GM13977 (cell line): ENCODE measurements around the gene TPPP2.

Experiments
- DNase-seq: peaks from one replicate; pipeline ENCODE4 v3.0.0; 2012; ENCODE audit warnings: low spot score
- in situ Hi-C: fragments of 300-500 bp; cut with MboI; formaldehyde crosslinking; loops from one replicate; pipeline ENCODE4 v1.12.0; 2022; ENCODE audit warnings: low sequenced_read_pairs, low pct_unique_long_range_greater_than_20kb, mixed read lengths, inconsistent platforms; ENCODE audit not compliant: unreplicated experiment
- TF ChIP-seq, protein P1 (sequence below): IDR thresholded peaks from 2 replicates; pipeline ENCODE4 v1.5.1; 2012; ENCODE audit warnings: mild to moderate bottlenecking, control low read depth; ENCODE audit not compliant: insufficient read depth; ENCODE audit errors: extremely low read depth, missing control alignments

TPPP2 gene

DNA sequence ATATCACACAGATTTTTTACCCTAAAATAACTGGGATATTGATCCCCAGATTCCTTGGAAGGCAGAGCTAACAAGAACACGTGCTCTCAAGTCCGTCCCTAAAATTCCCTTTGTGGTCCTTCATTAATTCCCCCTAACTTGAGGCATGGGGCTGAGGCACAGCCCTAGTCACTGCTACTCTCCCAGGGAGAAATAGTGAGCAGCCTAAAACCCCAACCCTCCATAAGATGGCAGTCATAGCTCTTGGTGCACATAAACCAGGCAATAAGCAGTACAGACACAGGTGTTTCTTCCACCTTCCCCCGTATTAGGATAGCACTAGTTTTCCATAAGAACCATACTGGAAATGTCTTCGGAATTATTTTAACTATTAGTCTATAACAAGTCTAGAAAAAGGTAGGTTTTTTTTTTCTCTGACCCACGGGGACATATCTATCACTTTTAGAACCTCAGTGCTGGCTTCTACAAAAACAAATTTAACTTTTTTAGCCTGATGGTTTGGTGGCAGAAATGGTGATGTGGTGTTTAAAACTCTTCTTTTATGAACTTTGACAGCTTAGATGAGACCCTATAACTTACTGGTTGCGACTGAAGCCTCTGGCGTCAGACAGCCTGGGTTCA is 37.0 kb downstream of the TPPP2 start:
- TF ChIP-seq, protein P1, sequence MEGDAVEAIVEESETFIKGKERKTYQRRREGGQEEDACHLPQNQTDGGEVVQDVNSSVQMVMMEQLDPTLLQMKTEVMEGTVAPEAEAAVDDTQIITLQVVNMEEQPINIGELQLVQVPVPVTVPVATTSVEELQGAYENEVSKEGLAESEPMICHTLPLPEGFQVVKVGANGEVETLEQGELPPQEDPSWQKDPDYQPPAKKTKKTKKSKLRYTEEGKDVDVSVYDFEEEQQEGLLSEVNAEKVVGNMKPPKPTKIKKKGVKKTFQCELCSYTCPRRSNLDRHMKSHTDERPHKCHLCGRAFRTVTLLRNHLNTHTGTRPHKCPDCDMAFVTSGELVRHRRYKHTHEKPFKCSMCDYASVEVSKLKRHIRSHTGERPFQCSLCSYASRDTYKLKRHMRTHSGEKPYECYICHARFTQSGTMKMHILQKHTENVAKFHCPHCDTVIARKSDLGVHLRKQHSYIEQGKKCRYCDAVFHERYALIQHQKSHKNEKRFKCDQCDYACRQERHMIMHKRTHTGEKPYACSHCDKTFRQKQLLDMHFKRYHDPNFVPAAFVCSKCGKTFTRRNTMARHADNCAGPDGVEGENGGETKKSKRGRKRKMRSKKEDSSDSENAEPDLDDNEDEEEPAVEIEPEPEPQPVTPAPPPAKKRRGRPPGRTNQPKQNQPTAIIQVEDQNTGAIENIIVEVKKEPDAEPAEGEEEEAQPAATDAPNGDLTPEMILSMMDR = peak; percentile 42
- in situ Hi-C loops = no loop called here
- peak; percentile 50 for DNase-seq

DNA sequence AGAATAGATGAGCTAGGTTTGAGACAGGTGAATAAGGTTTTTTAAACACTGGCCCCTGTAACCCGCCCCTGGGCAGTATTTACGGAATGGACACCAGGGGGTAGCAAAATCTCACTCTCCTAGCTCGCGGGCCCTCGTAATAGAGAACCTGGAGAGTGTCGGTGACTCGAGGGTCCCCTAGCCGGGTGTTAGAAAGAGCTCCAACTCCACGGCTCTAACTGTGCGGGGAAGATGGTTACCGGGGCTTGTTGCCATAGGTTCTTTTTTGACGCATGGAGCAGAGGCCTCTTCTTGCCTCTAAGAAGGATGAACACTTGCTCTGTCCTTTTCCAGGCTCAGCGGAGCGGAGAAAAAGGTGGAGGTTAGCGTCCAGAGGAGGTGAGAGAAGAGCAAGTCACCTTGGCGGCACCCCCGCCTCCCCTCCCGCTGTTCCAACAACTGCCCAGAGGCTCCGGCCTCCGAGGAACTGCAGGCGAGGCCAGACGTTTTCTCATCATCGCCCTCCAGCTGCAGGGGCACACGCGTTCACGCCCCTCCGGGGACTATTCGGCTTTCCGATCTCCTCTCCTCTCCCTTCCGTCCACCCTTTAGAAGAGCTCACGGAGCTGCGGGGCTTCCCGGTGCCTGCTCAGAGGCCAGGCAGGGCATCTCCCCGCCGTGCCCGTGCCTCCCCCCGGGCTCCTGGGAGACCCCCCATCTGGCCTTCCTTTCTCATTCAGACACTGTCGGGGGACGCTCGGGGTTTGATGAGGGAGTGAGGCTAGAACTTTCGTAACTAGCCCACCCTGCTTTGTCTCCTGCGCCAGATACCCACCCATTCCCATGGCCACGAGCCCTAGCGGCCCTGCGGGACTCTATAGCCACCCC is 38.7 kb downstream of the TPPP2 start:
- in situ Hi-C loops = no loop called here
- TF ChIP-seq, protein P1 = peak; percentile 47
- peak; percentile 76 for DNase-seq

DNA sequence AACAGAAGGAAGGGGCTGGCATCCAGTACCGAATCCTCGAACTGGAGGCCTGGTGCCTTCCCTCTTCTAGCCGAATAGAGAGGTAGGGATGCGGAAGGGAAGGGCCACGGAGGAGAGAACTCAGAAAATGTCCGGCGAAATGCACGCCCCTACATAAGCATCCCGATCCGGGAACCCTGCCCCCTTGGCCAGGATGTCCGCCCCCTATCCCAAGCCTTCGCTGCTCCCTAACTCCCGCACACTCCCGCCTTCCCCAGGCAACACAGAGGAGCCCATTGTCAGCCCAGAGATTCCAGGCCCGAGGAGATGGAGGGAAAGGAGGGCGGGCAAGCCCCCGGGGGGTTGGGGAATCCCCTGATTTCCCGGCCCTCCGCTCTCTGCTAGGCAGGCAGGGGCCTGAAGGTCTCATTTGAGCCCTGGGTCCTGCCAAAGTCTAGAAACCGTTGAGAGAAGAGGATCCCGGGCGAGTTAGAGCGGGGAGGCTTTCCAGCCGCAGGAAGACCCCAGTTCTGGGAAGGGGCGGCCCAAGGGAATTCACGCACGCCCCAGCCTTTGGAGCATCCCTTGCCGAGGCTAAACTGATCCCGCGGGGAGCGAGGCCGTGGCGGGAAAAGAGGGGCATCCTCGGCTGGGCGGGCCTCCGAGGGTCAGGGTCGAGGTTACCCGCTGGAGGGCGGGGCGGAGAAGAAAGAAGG is 39.5 kb downstream of the TPPP2 start:
- in situ Hi-C loops = no loop called here
- TF ChIP-seq, protein P1 = no peak
- peak; percentile 38 for DNase-seq

DNA sequence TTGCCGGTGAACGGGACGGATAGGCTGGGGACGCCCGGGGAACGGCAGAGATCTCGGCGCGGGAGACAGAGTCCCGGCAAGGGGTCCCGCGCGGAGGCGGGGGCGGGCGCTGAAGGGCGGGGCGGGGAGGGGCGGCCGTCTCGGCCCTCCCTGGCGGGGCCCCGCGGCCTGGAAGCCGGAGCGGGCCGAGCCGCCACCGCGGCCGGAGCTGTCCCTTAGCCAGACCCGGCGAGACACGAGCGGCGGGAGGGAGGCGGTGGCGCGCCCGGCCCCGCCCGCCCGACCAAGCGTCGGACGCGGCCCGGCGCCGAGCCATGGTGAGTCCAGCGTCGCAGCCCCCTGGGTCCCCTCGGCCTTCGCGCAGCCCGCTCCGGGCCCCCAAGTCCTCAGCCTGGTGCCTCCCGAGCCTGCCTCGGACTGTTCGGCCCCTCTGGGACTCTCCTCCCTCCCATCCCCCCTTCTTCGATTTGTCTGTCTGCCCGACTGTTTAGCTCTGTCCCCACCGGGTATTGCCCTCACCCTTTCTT is 40.1 kb downstream of the TPPP2 start, which contains the start of gene ARHGEF40:
Gene ARHGEF40 (plus strand): TSS at position 222 of the 527 bp plus-strand sequence. CDS start 93 bp downstream, at position 315.
- TF ChIP-seq, protein P1 = no peak
- DNase-seq = peak; percentile 62
- in situ Hi-C loops = no loop called here

DNA sequence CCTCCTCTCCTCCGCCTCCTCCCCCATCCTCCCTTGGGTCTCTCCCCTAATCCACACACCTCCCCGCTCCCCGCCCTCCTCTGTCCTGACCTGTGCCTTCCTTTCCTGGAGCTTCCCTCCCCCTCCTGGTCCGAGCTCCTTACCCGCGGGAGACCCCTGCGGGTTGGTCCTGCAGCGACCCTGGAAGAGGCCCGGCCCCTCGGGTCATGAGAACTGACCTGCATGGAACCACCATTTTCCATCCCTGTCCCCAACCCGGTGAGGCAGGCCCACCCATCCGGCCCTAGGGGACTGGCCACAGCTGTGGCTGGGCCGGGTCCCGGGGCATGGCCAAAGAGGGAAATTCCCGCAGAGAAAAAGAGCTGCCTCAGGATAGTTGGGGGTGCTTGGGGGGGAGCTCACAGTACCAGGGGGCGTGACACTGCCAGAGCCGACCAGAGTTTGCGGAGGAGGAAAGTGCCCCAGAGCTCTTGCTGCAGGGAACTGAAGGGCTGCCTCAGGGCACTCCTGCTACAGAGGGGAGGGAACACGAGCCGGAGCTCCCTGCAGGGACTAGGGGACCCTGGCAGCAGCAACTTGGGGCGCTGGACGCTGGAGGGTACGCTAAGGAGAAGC is 40.7 kb downstream of the TPPP2 start:
- in situ Hi-C loops = no loop called here
- TF ChIP-seq, protein P1 = no peak
- peak; percentile 67 for DNase-seq
